Measurements from ENCODE around the gene PPP1R1C.

DNA sequence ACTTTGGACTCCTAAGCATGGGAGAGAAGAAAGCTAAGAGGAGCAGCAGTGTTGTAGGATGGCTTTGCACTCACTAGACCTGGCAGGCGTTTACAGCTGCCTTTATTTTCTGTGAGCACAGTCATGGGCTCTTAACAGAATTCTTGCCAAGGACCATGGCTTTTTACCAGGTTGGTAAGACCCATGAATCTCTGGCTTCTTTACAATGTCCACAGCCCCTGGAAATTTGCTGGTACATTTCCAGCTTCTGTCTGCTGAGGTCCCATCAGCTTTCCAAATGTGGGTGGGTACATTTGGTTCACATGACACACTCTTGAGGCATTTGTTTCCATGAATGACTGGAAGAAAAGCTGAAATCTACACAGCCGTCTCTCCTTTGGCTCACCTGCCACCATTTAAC lies 162.7 kb downstream of the PPP1R1C start:
- no peak for TF ChIP-seq EZH2 (IDR thresholded peaks at IDR 0.05; ENCODE audit: borderline replicate concordance, low read length)
- TF ChIP-seq, protein P1, sequence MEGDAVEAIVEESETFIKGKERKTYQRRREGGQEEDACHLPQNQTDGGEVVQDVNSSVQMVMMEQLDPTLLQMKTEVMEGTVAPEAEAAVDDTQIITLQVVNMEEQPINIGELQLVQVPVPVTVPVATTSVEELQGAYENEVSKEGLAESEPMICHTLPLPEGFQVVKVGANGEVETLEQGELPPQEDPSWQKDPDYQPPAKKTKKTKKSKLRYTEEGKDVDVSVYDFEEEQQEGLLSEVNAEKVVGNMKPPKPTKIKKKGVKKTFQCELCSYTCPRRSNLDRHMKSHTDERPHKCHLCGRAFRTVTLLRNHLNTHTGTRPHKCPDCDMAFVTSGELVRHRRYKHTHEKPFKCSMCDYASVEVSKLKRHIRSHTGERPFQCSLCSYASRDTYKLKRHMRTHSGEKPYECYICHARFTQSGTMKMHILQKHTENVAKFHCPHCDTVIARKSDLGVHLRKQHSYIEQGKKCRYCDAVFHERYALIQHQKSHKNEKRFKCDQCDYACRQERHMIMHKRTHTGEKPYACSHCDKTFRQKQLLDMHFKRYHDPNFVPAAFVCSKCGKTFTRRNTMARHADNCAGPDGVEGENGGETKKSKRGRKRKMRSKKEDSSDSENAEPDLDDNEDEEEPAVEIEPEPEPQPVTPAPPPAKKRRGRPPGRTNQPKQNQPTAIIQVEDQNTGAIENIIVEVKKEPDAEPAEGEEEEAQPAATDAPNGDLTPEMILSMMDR (conservative IDR thresholded peaks at IDR 0.05 in 1 of 2, IDR thresholded peaks at IDR 0.05 in 1 of 2; ENCODE audit: extremely low read depth in 1 of 2, insufficient read depth in 1 of 2, low read depth in 1 of 2, low read length in 2 of 2), result no peak

All from mammary epithelial cell (primary cell).